Stimulated activated CD4-positive, alpha-beta T cell treated with anti-CD3 and anti-CD28 coated beads, Interleukin-12 subunit alpha, Interleukin-12 subunit beta, amount 100 ng/mL, for 48 hours (primary cell): ENCODE results near the gene IDI1.

Source experiments
- DNase-seq, 3 donors: peaks; one replicate each; pipeline ENCODE4 v3.0.0-alpha.2; 2020; ENCODE audit warnings: low read depth in 2 of 3, low spot score in 1 of 3

The IDI1 gene

DNA sequence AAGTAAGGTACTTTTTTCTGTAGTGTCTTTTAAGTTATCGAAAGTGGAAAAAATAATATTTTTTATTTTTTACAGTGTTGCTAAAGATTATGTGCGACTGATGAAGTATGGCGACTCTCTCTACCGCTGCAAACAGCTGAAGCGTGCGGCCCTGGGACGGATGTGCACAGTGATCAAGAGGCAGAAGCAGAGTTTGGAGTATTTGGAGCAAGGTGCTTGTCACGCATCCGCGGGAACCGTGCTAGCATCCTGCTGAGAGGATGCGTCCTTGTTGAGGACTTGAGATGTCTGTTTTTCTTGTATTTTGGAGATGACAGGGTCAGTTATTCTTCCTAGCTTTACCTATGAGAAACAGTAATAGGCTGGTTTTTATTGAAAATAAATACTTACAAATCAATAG lies 52.9 kb downstream of the IDI1 start:
- DNase-seq = no peak

DNA sequence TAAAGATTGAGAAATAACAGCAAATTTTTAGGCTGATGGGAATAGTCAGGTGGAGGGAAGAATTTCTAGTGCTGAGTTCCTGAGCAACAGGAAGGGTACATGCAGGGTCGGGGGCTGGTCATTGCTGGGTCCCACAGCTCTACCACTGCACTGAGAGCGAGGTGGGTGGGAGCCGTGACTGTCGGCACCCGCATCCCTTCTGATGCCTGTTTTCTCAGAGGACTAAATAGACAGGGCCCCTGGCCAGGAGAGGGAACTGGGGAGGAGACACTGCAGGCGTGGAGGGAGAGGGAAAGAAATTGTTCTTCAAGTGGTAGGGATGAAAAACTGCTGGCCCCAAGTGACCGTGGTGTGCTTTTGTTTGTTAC lies 53.4 kb downstream of the IDI1 start:
- no peak for DNase-seq

DNA sequence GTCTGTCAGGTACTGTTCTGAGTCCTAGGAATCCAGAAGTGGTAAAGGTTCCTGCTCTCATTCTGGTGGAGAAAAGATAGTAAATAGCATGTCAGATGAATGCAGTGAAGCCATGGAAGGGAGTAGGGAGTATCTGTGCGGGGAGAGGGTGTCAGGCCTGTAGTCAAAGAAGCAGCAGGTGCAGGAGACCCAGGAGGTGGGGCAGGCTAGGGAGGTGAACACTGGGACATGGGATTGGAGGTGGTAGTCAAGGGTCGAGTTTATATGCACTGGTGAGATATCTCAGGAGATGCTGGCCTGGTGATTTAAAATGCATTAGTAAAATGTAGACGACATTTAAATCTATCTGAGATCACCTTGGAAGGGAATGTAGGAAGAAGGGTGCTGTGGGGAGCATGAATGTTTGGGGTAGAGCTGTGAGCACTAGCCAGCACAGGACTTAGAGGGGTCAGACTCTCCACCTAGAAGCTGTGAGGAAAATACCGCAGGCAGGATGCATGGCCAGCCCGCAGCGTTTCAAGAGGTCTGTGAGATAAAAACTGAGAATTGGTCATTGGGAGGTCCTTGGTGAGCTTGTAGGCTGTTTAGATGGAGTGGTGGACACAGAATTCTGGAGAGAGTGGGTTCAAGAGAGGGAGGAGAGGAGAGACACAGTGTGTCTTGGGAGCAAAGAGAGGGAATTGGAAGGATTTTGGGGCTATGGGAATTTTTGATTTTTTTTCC lies 53.9 kb downstream of the IDI1 start:
- no peak for DNase-seq

DNA sequence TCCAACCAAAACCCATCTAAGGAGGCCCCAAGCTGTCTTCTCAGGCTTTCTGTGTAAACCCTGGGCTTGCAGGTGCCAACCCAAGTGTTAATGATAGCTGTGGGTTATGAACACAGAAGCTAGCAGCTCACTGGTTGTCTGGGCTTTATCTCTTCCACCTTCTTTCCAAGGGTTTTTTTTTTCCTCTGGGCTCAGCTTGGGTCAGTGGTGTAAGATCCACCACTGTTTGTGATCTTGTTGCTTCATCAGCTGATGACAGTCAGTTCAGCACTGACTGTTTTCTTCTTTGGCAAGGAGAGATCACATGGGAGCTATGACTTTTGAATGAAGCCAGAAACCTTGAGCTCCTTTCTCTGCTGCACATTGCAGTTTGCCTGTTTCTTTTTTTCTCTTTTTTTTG lies 56.0 kb downstream of the IDI1 start:
- no peak for DNase-seq

- DNase-seq = no peak
Observed at GRCh38 chr10:992467-992866, 56.5 kb downstream of the IDI1 start.

DNA sequence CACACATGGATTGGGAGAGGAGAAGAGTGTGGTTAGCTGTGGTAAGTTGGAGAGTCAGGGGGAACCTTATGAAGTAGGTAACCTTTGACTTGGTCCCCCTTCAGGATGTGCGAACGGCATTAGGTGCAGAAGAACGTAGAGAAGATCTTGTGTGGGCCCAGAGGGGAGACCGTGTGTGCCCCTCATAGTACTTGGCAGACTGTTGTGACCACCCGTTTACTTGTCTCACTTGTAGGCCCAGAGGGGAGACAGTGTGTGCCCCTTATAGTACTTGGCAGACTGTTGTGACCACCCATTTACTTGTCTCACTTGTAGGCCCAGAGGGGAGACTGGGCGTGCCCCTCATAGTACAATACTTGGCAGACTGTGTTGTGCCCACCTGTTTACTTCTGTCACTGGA lies 58.1 kb downstream of the IDI1 start:
- DNase-seq = no peak
